GM18861 (cell line): ENCODE measurements around the gene SGCD.

ENCODE experiments used
- ATAC-seq: cut with Tn5 transposase; IDR thresholded peaks from one replicate; pipeline ENCODE4 v1.9.1; 2021; ENCODE audit not compliant: unreplicated experiment

The SGCD gene

GRCh38 chr5:156451505-156451904, 124.5 kb downstream of the SGCD start:
- ATAC-seq = no peak

GRCh38 chr5:156456857-156457256, 129.9 kb downstream of the SGCD start:
- ATAC-seq = no peak

GRCh38 chr5:156459812-156460385, 132.9 kb downstream of the SGCD start:
- ATAC-seq = no peak

- no peak for ATAC-seq
These were observed 133.5 kb downstream of the SGCD start for GRCh38 chr5:156460471-156460870.

- ATAC-seq = no peak
These were observed 139.9 kb downstream of the SGCD start for GRCh38 chr5:156466871-156467270.

GRCh38 chr5:156469636-156470035, 142.7 kb downstream of the SGCD start:
- ATAC-seq = no peak

GRCh38 chr5:156471893-156472292, 144.9 kb downstream of the SGCD start:
- no peak for ATAC-seq

GRCh38 chr5:156473269-156473908, 146.4 kb downstream of the SGCD start:
- ATAC-seq = no peak

GRCh38 chr5:156474251-156474650, 147.3 kb downstream of the SGCD start:
- ATAC-seq = no peak

- ATAC-seq = no peak
These were observed 148.5 kb downstream of the SGCD start for GRCh38 chr5:156475182-156476157.

- ATAC-seq = no peak
These were observed 149.2 kb downstream of the SGCD start for GRCh38 chr5:156476158-156476551.

- ATAC-seq = no peak
These were observed 149.7 kb downstream of the SGCD start for GRCh38 chr5:156476678-156477077.

- no peak for ATAC-seq
These were observed 150.2 kb downstream of the SGCD start for GRCh38 chr5:156477196-156477595.

GRCh38 chr5:156479849-156480248, 152.9 kb downstream of the SGCD start:
- ATAC-seq = no peak

- ATAC-seq = no peak
These were observed 154.8 kb downstream of the SGCD start for GRCh38 chr5:156481741-156482140.

- ATAC-seq = no peak
These were observed 155.9 kb downstream of the SGCD start for GRCh38 chr5:156482818-156483217.

GRCh38 chr5:156486394-156487238, 159.7 kb downstream of the SGCD start:
- no peak for ATAC-seq

GRCh38 chr5:156491766-156492165, 164.8 kb downstream of the SGCD start:
- no peak for ATAC-seq

- no peak for ATAC-seq
These were observed 169.3 kb downstream of the SGCD start for GRCh38 chr5:156496291-156496690.

- ATAC-seq = no peak
These were observed 170.8 kb downstream of the SGCD start for GRCh38 chr5:156497804-156498208.
